CD4-positive, alpha-beta T cell (primary cell): ENCODE data around the gene CFAP20DC. TPM values are rescaled to one million over a fixed set of nuclear protein-coding genes. Genes with fewer than 3 reads are reported as not detected.

Experiments
- ATAC-seq: fragments of 200-7000 bp; cut with Tn5 transposase; one replicate; pipeline ENCODE4 v1.10.0; 2022; ENCODE audit warnings: mild to moderate bottlenecking; ENCODE audit not compliant: poor library complexity
- CTCF ChIA-PET: fragments of 350-600 bp; sonication (Branson Sonifier 250); formaldehyde crosslinking; loops from one replicate; lab custom pipeline; 2021; ENCODE audit warnings: antibody characterized with exemption, inconsistent platforms; lab: Charles Lee
- POLR2A ChIA-PET: fragments of 350-600 bp; sonication (Branson Sonifier 250); formaldehyde crosslinking; loops from one replicate; lab custom pipeline; 2021; ENCODE audit warnings: antibody characterized with exemption, inconsistent platforms; lab: Charles Lee
- DNase-seq, 14 experiments: peaks; one replicate each; pipeline ENCODE4 v3.0.0-alpha.2; 2013 to 2020; ENCODE audit warnings: mixed read lengths in 2 of 14
- H3K27ac ChIP-seq, 2 donors: one replicate each; pipeline versions ENCODE4 v1.5.1 to v1.7.0; 2013; ENCODE audit warnings: low read length in 2 of 2, low read depth in 1 of 2, mild to moderate bottlenecking in 1 of 2
- H3K27me3 ChIP-seq, 2 experiments: 1 replicate in 1 of 2; 2 replicates in 1 of 2; pipeline versions ENCODE4 v1.6.1 to v1.7.0; 2013; ENCODE audit warnings: low read length in 2 of 2, control low read depth in 1 of 2, mild to moderate bottlenecking in 1 of 2, moderate library complexity in 1 of 2; ENCODE audit not compliant: insufficient read depth in 2 of 2, control insufficient read depth in 1 of 2
- H3K36me3 ChIP-seq: one replicate; pipeline ENCODE4 v1.6.1; 2013; ENCODE audit warnings: low read length, control low read depth; ENCODE audit not compliant: insufficient read depth
- H3K4me1 ChIP-seq: one replicate; pipeline ENCODE4 v1.6.1; 2013; ENCODE audit warnings: low read length, control low read depth; ENCODE audit not compliant: insufficient read depth
- H3K4me3 ChIP-seq: one replicate; pipeline ENCODE4 v1.5.1; 2013; ENCODE audit warnings: mild to moderate bottlenecking, low read length, moderate library complexity
- H3K9me3 ChIP-seq, 2 experiments: 1 replicate in 1 of 2; 2 replicates in 1 of 2; pipeline versions ENCODE4 v1.6.1 to v1.7.0; 2013; ENCODE audit warnings: low read length in 2 of 2, mild to moderate bottlenecking in 2 of 2, control low read depth in 1 of 2, moderate library complexity in 1 of 2; ENCODE audit not compliant: control insufficient read depth in 1 of 2, insufficient read depth in 1 of 2
- H3K27ac Mint-ChIP-seq: one replicate; pipeline ENCODE4 v1.8.0; 2020; ENCODE audit warnings: mixed read lengths
- H3K27me3 Mint-ChIP-seq: one replicate; pipeline ENCODE4 v1.8.0; 2021; ENCODE audit warnings: mixed read lengths
- H3K36me3 Mint-ChIP-seq: one replicate; pipeline ENCODE4 v1.8.0; 2021; ENCODE audit warnings: low read depth, mixed read lengths
- H3K4me1 Mint-ChIP-seq: one replicate; pipeline ENCODE4 v1.8.0; 2021; ENCODE audit warnings: low read depth, mixed read lengths
- H3K4me3 Mint-ChIP-seq: one replicate; pipeline ENCODE4 v1.8.0; 2020; ENCODE audit warnings: mild to moderate bottlenecking, mixed read lengths
- H3K9me3 Mint-ChIP-seq: one replicate; pipeline ENCODE4 v1.8.0; 2020; ENCODE audit warnings: mixed read lengths
- intact Hi-C, 2 experiments: fragments of 100-400 bp; cut with DNase I in 1 of 2; cut with micrococcal nuclease in 1 of 2; formaldehyde crosslinking; loops; one replicate each; pipeline versions ENCODE4 v1.15.1 to v1.9.0; 2023 to 2025; cut with DNase I, micrococcal nuclease
- total RNA-seq, 174 experiments: library from RNA in 2 of 174; stranded (reverse) in 2 of 174; gene quantifications; one replicate each; pipeline ENCODE4 v1.2.3 and lab custom pipeline; 2021 to 2026
- TF ChIP-seq, protein P1 (sequence below): fragments of 200-600 bp; IDR thresholded peaks from one replicate; pipeline ENCODE4 v1.8.0; 2022; ENCODE audit warnings: antibody characterized with exemption, mild to moderate bottlenecking

CFAP20DC gene
- total RNA-seq, 2 experiments from 2014 or later: 0.11 to 0.20 TPM

DNA sequence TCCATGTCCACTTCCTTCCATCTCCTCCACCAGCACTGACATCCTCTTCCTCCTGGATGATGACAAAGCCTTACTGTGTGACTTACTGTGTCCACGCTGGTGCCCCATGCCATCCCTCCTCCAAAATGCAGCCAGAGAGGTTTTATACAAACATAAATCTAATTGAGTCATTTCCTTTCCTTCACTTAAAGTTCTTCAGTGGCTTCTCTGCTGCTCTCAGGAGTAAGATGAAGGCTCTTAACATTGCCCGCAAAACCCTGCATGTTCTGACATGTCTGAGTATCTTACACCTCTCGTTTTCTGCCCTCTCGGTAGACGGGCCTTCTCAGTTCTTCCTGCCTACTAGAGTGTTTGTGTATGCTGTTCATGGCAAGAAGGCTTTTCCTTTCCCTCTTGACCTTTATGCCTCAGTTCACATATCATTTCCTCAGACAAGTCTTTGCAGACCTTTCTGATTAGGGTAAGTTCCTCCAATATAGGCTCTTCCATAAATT is 175.5 kb downstream of the CFAP20DC start:
- H3K27ac Mint-ChIP-seq: no peak overlapping the region
- DNase-seq: no peak
- intact Hi-C loops: no loop called here
- H3K27ac ChIP-seq: no peak overlapping the region
- H3K27me3 Mint-ChIP-seq: no peaks in the 10 kb centered on the region
- no peaks in the 10 kb centered on the region for H3K36me3 Mint-ChIP-seq
- no peaks in the 10 kb centered on the region for H3K9me3 Mint-ChIP-seq
- ChIA-PET POLR2A (no interaction called here), CTCF (no interaction called here)
- H3K9me3 ChIP-seq: no peaks in the 10 kb centered on the region
- no peaks in the 10 kb centered on the region for H3K4me1 ChIP-seq
- H3K4me3 Mint-ChIP-seq: no peak overlapping the region
- TF ChIP-seq, protein P1, sequence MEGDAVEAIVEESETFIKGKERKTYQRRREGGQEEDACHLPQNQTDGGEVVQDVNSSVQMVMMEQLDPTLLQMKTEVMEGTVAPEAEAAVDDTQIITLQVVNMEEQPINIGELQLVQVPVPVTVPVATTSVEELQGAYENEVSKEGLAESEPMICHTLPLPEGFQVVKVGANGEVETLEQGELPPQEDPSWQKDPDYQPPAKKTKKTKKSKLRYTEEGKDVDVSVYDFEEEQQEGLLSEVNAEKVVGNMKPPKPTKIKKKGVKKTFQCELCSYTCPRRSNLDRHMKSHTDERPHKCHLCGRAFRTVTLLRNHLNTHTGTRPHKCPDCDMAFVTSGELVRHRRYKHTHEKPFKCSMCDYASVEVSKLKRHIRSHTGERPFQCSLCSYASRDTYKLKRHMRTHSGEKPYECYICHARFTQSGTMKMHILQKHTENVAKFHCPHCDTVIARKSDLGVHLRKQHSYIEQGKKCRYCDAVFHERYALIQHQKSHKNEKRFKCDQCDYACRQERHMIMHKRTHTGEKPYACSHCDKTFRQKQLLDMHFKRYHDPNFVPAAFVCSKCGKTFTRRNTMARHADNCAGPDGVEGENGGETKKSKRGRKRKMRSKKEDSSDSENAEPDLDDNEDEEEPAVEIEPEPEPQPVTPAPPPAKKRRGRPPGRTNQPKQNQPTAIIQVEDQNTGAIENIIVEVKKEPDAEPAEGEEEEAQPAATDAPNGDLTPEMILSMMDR: no peak
- no peaks in the 10 kb centered on the region for H3K27me3 ChIP-seq
- no peak for ATAC-seq
- H3K4me3 ChIP-seq: no peak overlapping the region
- no peaks in the 10 kb centered on the region for H3K4me1 Mint-ChIP-seq
- H3K36me3 ChIP-seq: no peaks in the 10 kb centered on the region

DNA sequence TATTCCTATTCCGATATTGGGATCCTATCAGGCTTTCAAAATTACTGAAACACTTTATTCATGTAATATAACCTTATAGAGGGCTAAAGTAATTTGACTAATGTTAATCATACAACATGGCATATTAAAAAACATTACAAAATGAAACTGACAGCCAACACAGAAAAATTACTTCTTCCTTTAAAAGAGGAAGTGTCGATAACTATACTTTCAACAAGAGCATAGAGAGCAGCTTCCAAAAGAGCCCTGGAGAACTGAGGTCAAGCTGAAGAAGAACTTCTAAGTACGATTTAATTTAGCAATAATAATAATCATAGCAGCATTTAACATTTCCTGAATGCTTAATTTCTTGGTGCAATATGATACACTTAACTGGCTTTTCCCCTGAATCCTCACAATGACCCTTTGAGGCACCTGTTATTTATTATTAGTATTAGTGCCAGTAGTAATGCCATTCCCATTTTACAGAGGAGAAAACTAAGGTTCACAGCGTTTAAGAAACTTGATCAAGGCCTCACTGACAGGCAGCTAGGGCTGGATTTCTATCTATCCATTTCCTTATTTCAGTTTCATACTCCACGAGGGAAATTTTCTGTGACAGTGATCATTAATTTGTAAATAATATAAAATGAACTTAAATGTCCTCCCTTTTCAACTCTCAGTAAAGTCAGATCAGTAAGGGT is 181.6 kb downstream of the CFAP20DC start:
- TF ChIP-seq, protein P1: no peak
- no peaks in the 10 kb centered on the region for H3K27me3 ChIP-seq
- intact Hi-C loops: no loop called here
- H3K9me3 ChIP-seq: no peaks in the 10 kb centered on the region
- POLR2A ChIA-PET: no interaction called here
- CTCF ChIA-PET: no interaction called here
- no peaks in the 10 kb centered on the region for H3K36me3 Mint-ChIP-seq
- no peaks in the 10 kb centered on the region for H3K4me1 Mint-ChIP-seq
- H3K4me3 ChIP-seq: no peak overlapping the region
- ATAC-seq (no peak), DNase-seq (no peak)
- no peaks in the 10 kb centered on the region for H3K9me3 Mint-ChIP-seq
- H3K4me1 ChIP-seq: no peaks in the 10 kb centered on the region
- no peak overlapping the region for H3K4me3 Mint-ChIP-seq
- H3K27ac ChIP-seq: no peak overlapping the region
- no peaks in the 10 kb centered on the region for H3K27me3 Mint-ChIP-seq
- H3K27ac Mint-ChIP-seq: no peak overlapping the region
- H3K36me3 ChIP-seq: no peaks in the 10 kb centered on the region

DNA sequence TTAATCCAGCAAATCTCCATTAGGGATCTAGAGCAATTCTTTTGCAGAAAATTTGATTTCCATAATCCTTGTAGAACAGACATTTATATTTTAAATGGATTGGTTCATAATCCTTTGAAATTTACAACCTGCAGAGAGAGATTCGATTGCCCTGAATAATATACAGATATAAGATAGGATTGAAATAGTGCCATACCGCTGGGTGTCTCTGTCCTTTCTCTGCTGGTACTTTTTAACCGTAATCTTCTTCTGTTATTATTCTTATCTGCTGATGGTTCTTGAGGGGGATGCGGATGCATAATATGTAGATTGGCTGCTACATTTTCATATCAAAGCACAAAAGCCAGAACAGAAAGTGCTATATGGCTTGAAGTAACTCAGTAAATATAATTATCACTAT is 182.2 kb downstream of the CFAP20DC start:
- Mint-ChIP-seq H3K27ac (no peak overlapping the region), H3K4me1 (no peaks in the 10 kb centered on the region), H3K9me3 (no peaks in the 10 kb centered on the region), H3K27me3 (no peaks in the 10 kb centered on the region), H3K4me3 (no peak overlapping the region), H3K36me3 (no peaks in the 10 kb centered on the region)
- TF ChIP-seq, protein P1: no peak
- Histone ChIP-seq H3K27me3 (no peaks in the 10 kb centered on the region), H3K36me3 (no peaks in the 10 kb centered on the region), H3K4me1 (no peaks in the 10 kb centered on the region), H3K9me3 (no peaks in the 10 kb centered on the region), H3K27ac (no peak overlapping the region), H3K4me3 (no peak overlapping the region)
- DNase-seq (no peak), ATAC-seq (no peak)
- POLR2A ChIA-PET: no interaction called here
- CTCF ChIA-PET: no interaction called here
- intact Hi-C loops: no loop called here
